HEK293T (cell line): ENCODE measurements around the gene BBS7.

Experiments used
- CTCF ChIA-PET: fragments of 350-600 bp; formaldehyde crosslinking; extraction: SDS; loops from one replicate; lab custom pipeline; 2021; ENCODE audit warnings: antibody characterized with exemption, inconsistent platforms; lab: Yijun Ruan, JAX
- POLR2A ChIA-PET: fragments of 350-600 bp; formaldehyde crosslinking; extraction: SDS; loops from one replicate; lab custom pipeline; 2020; ENCODE audit warnings: antibody characterized with exemption, inconsistent platforms; lab: Yijun Ruan, JAX
- DNase-seq: peaks from one replicate; pipeline ENCODE4 v3.0.0; 2012; ENCODE audit warnings: mixed read lengths; ENCODE audit errors: extremely low spot score
- ARNT ChIP-seq: fragments of 450-650 bp; IDR thresholded peaks from 2 replicates; pipeline ENCODE4 v1.6.1; 2017; ENCODE audit warnings: mild to moderate bottlenecking
- BHLHE40 ChIP-seq: fragments of 450-650 bp; IDR thresholded peaks from 2 replicates; pipeline ENCODE4 v1.6.1; 2016; ENCODE audit warnings: mild to moderate bottlenecking, moderate library complexity, borderline replicate concordance
- CTBP1 ChIP-seq: fragments of 450-650 bp; IDR thresholded peaks from 2 replicates; pipeline ENCODE4 v1.6.1; 2016; ENCODE audit warnings: borderline replicate concordance
- ELF4 ChIP-seq: fragments of 450-650 bp; IDR thresholded peaks from 2 replicates; pipeline ENCODE4 v1.6.1; 2017; ENCODE audit warnings: antibody characterized with exemption
- FOXA1 ChIP-seq: fragments of 450-650 bp; IDR thresholded peaks from 2 replicates; pipeline ENCODE4 v1.6.1; 2016; ENCODE audit warnings: mild to moderate bottlenecking
- FOXK2 ChIP-seq: fragments of 450-650 bp; IDR thresholded peaks from 2 replicates; pipeline ENCODE4 v1.6.1; 2016; ENCODE audit warnings: mild to moderate bottlenecking
- FOXM1 ChIP-seq: fragments of 450-650 bp; IDR thresholded peaks from 2 replicates; pipeline ENCODE4 v1.6.1; 2017; ENCODE audit warnings: mild to moderate bottlenecking, borderline replicate concordance
- HDGF ChIP-seq: fragments of 450-650 bp; IDR thresholded peaks from 2 replicates; pipeline ENCODE4 v1.6.1; 2017; ENCODE audit warnings: antibody characterized with exemption, borderline replicate concordance
- L3MBTL2 ChIP-seq: fragments of 450-650 bp; conservative IDR thresholded peaks from 2 replicates; pipeline ENCODE4 v1.6.1; 2016; ENCODE audit warnings: mild to moderate bottlenecking
- LEF1 ChIP-seq: fragments of 450-650 bp; IDR thresholded peaks from 2 replicates; pipeline ENCODE4 v1.6.1; 2017; ENCODE audit warnings: mild to moderate bottlenecking, borderline replicate concordance
- NFRKB ChIP-seq: fragments of 450-650 bp; IDR thresholded peaks from 2 replicates; pipeline ENCODE4 v1.6.1; 2016; ENCODE audit warnings: mild to moderate bottlenecking, moderate library complexity
- SP1 ChIP-seq: fragments of 450-650 bp; IDR thresholded peaks from 2 replicates; pipeline ENCODE4 v1.6.1; 2017
- SUZ12 ChIP-seq: fragments of 450-650 bp; IDR thresholded peaks from 2 replicates; pipeline ENCODE4 v1.6.1; 2016; ENCODE audit warnings: mild to moderate bottlenecking
- TARDBP ChIP-seq: fragments of 450-650 bp; IDR thresholded peaks from 2 replicates; pipeline ENCODE4 v1.6.1; 2016
- ZNF384 ChIP-seq: fragments of 450-650 bp; IDR thresholded peaks from 2 replicates; pipeline ENCODE4 v1.6.1; 2016
- TF ChIP-seq, protein P1 (sequence below): fragments of 450-650 bp; IDR thresholded peaks from 2 replicates; pipeline ENCODE4 v1.6.1; 2016

The BBS7 gene

DNA sequence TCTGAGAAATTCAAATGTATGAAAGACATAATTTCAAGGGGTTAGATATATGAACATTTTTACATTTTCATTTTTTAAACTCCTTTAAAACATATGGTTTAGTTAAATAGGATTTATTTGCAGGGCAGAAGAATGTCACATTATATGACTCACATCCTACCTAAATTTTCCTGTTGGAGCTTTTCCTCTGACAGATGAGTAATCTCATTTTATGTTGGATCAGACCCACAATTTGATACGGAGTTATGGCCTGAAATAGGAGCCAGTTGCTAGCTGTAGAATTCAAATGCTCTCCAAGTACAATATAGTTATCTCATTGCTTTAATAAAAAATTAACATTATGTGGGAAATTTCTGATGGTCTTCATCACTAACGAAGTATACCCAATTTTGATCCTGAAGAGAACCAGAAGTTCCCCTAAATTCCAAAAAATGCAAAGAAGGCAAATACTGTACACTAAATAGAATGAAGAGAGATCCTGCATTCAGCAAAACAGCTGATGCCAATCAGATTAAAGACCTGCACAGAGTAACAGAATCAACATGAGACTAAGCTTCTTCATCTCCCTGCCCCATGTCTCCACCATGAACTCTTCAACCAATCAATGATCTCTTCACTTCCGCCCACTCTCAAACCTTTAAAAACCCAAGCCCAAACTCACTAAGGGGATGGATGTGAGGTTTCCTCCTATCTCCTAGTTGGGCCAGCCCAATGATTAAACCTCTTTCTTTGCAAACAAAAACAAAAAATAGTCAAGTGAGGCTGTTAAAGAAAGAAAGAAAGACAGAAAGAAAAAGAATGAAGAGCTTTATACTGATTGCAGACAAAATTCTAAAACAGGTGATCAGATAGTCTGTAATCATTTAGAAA is 80.1 kb downstream of the BBS7 start:
- ChIA-PET POLR2A (interaction anchor here (1.6 kb wide), 1 partner anchor 11 kb away, joined by 8 read pairs; the partner anchor contains the start of gene EXOSC9), CTCF (interaction anchor here (0.7 kb wide), 1 partner anchor 12 kb away, joined by 3 read pairs; no protein-coding TSS in a partner anchor)
- TF ChIP-seq CTBP1 (no peak), ELF4 (no peak), HDGF (no peak), BHLHE40 (no peak), FOXA1 (no peak), NFRKB (no peak), FOXM1 (no peak), LEF1 (no peak), L3MBTL2 (no peak), ARNT (no peak), TARDBP (no peak), FOXK2 (no peak)
- TF ChIP-seq, protein P1, sequence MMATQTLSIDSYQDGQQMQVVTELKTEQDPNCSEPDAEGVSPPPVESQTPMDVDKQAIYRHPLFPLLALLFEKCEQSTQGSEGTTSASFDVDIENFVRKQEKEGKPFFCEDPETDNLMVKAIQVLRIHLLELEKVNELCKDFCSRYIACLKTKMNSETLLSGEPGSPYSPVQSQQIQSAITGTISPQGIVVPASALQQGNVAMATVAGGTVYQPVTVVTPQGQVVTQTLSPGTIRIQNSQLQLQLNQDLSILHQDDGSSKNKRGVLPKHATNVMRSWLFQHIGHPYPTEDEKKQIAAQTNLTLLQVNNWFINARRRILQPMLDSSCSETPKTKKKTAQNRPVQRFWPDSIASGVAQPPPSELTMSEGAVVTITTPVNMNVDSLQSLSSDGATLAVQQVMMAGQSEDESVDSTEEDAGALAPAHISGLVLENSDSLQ, result no peak
- DNase-seq, result no peak

DNA sequence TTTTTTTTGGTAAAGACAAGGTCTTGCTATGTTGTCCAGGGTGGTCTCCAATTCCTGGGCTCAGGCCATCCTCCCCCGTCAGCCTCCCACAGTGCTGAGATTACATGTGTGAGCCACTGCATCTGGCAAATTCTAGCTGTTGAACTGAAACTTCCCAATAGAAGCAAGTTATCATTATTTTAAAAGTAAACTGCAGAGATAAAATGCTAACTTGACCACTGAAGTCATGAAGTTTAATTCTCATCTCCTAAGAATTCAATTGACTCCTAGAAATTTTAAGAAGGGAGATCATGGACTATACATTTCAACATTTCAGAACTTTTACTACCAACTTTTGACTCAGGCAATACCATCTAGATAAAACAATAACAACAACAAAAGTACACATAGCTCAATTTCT is 80.8 kb downstream of the BBS7 start:
- ChIA-PET CTCF (no interaction called here), POLR2A (interaction anchor here (1.6 kb wide), 1 partner anchor 11 kb away, joined by 8 read pairs; the partner anchor contains the start of gene EXOSC9)
- no peak for TF ChIP-seq FOXA1
- TF ChIP-seq LEF1, result no peak
- TF ChIP-seq, protein P1, result no peak
- no peak for TF ChIP-seq ZNF384
- TF ChIP-seq BHLHE40, result no peak
- no peak for TF ChIP-seq L3MBTL2
- TF ChIP-seq CTBP1, result no peak
- TF ChIP-seq NFRKB, result no peak
- TF ChIP-seq SP1, result no peak
- no peak for TF ChIP-seq FOXM1
- no peak for TF ChIP-seq FOXK2
- no peak for TF ChIP-seq ARNT
- TF ChIP-seq HDGF, result no peak
- no peak for TF ChIP-seq ELF4
- no peak for TF ChIP-seq TARDBP
- no peak for DNase-seq

- CTCF ChIA-PET, result no interaction called here
- POLR2A ChIA-PET, result no interaction called here
- TF ChIP-seq LEF1 (no peak), CTBP1 (no peak), ELF4 (no peak), FOXA1 (no peak), BHLHE40 (no peak), FOXM1 (no peak)
- no peak for DNase-seq
Measured at GRCh38 chr4:121788896-121789295, 81.4 kb downstream of the BBS7 start.

DNA sequence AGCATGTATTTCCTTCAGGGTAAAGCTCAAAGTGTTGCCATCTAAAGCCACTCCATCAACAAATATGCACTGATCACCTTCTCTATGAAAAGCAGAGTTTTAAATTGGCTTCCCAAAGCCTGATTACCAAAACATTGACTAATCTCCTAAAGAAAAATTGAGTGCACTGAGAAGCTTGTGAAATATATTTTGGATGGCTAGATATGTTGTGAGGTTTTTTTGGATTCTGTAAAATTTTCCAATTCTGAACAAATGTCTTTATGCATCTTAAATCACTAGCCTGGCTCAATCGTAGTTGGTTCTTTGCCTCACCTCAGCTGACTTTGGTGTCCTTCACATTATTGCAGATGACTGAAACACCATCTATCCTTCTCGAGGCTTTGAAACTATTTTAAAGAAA is 84.1 kb downstream of the BBS7 start:
- TF ChIP-seq LEF1 (no peak), FOXA1 (no peak), TARDBP (no peak)
- POLR2A ChIA-PET, result interaction anchor here (1.5 kb wide), 1 partner anchor 15 kb away, joined by 5 read pairs; the partner anchor contains the start of gene EXOSC9
- no peak for DNase-seq
- CTCF ChIA-PET, result no interaction called here

DNA sequence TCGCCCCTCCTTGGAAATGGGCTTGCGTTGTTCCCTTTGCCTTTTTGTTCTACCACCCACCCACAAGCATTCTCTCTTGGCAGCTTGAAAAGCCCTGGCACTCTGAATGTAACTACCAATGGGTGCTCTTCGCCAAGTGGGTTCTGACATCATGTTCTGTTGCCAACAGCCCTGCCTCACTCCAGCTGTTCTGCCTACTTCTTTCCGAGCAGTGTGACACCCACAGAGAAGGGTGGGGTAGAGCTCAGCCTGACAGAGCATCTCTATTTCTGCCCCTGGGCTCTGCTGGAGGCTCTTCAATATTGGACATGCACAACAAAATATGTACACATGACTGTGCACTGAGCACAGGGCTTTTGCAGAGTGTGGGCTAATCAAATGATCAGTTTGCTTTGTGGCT is 84.8 kb downstream of the BBS7 start:
- POLR2A ChIA-PET, result interaction anchor here (1.5 kb wide), 1 partner anchor 16 kb away, joined by 5 read pairs; the partner anchor contains the start of gene EXOSC9

More for the DNA sequence above, 84.8 kb downstream of the BBS7 start:
- CTCF ChIA-PET, result no interaction called here
- TF ChIP-seq SP1 (no peak), CTBP1 (no peak), TARDBP (no peak), SUZ12 (no peak), L3MBTL2 (no peak), FOXA1 (no peak), HDGF (no peak), FOXK2 (no peak), BHLHE40 (no peak), ELF4 (no peak), ARNT (no peak), LEF1 (no peak), FOXM1 (no peak), NFRKB (no peak), ZNF384 (no peak)
- TF ChIP-seq, protein P1, result no peak
- DNase-seq, result no peak
